ENCODE data around the gene PRADC1. TPM values are rescaled to one million over a fixed set of nuclear protein-coding genes. Genes with fewer than 3 reads are reported as not detected.

PRADC1 gene
- polyA plus RNA-seq, 3 donors, result 9.0 to 49.2 (median 33.3) TPM

DNA sequence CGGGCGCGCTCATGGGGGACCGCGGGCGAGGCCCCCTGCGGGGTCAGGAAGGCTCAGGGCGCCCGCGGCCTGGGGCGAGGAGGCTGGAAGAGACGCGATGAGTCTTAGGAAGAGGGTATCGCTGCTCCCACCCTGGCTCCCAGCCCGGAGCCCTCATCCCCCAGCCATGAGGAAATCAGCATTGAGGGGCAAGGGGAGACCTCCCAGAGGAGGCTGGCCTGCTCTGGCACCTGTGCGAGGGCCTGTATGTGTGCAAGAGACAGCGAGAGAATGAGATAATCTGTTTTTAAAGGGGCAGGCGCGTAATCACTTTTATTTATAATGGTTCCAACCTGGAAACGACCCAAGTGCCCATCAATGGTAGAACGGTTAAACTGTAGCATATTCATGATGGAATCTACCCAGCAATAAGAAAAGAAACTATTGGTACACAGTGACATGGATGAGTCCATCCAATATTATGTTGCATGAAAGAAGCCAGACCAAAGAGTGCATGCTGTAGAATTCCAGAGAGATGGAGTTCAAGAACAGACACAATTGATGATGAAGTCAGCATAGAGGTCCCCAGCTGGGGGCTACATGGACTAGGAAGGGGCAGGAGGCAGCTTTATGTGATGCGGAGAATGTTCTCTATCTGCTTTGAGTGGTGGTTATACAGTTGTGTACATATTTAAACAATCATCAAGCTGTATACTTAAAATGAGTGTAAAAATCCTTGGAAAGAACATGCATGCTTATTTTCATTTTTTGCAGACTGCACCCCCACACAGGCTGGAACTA, 36.8 kb upstream of the PRADC1 start:
- Histone ChIP-seq H3K4me1 (ENCODE audit: control insufficient read depth in 1 of 2, insufficient read depth in 2 of 2, low read length in 2 of 2) (peaks cover 0 to 5% of the 10 kb centered on the region in 2 donors), H3K4me3 (replicated peaks in 1 of 3; ENCODE audit: low read depth in 2 of 3, low read length in 3 of 3) (no peak overlapping the region), H4K20me1 (ENCODE audit: insufficient read depth, low read length) (peaks cover 31% of the 10 kb centered on the region), H3K4me2 (replicated peaks; ENCODE audit: extremely low read depth, low read length, poor library complexity, severe bottlenecking) (no peak overlapping the region), H3K27me3 (ENCODE audit: control insufficient read depth in 2 of 2, insufficient read depth in 2 of 2, low read length in 2 of 2) (peaks cover 6 to 16% of the 10 kb centered on the region in 2 donors), H3K27ac (ENCODE audit: low read depth in 1 of 2, low read length in 2 of 2) (no peak overlapping the region), H3K9ac (ENCODE audit: insufficient read depth, low read length, poor library complexity, severe bottlenecking) (no peak overlapping the region), H2AFZ (ENCODE audit: insufficient read depth, low read depth, low read length, poor library complexity, severe bottlenecking) (no peak overlapping the region), H3K9me3 (replicated peaks in 1 of 2; ENCODE audit: control insufficient read depth in 1 of 2, insufficient read depth in 1 of 2, low read length in 2 of 2) (no peaks in the 10 kb centered on the region), H3K79me2 (ENCODE audit: insufficient read depth, low read length) (no peaks in the 10 kb centered on the region), H3K36me3 (replicated peaks in 1 of 2; ENCODE audit: control insufficient read depth in 1 of 2, insufficient read depth in 2 of 2, low read length in 2 of 2) (peaks cover 7 to 19% of the 10 kb centered on the region in 2 donors)
- TF ChIP-seq, protein P1, sequence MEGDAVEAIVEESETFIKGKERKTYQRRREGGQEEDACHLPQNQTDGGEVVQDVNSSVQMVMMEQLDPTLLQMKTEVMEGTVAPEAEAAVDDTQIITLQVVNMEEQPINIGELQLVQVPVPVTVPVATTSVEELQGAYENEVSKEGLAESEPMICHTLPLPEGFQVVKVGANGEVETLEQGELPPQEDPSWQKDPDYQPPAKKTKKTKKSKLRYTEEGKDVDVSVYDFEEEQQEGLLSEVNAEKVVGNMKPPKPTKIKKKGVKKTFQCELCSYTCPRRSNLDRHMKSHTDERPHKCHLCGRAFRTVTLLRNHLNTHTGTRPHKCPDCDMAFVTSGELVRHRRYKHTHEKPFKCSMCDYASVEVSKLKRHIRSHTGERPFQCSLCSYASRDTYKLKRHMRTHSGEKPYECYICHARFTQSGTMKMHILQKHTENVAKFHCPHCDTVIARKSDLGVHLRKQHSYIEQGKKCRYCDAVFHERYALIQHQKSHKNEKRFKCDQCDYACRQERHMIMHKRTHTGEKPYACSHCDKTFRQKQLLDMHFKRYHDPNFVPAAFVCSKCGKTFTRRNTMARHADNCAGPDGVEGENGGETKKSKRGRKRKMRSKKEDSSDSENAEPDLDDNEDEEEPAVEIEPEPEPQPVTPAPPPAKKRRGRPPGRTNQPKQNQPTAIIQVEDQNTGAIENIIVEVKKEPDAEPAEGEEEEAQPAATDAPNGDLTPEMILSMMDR (IDR thresholded peaks at IDR 0.05), result no peak
- DNase-seq, result no peak
- H3K27me3 Mint-ChIP-seq (ENCODE audit: low read depth in 3 of 3), result peaks cover 16 to 22% (median 21%) of the 10 kb centered on the region in 3 donors
- WGBS (ENCODE audit: insufficient coverage), result 66% methylated on average over 16 of the region's 22 CpGs
- H3K27ac Mint-ChIP-seq, result no peak overlapping the region
- H3K4me1 Mint-ChIP-seq, result peaks cover 5% of the 10 kb centered on the region
- H3K4me3 Mint-ChIP-seq, result peak overlapping the region in 1 of 2 donors; percentile 67
- peaks cover 0 to 7% (median 0%) of the 10 kb centered on the region in 7 donors for H3K9me3 Mint-ChIP-seq
- H3K36me3 Mint-ChIP-seq, result peaks cover 26 to 48% of the 10 kb centered on the region in 2 donors
- intact Hi-C loops (cut with micrococcal nuclease), result no loop called here

DNA sequence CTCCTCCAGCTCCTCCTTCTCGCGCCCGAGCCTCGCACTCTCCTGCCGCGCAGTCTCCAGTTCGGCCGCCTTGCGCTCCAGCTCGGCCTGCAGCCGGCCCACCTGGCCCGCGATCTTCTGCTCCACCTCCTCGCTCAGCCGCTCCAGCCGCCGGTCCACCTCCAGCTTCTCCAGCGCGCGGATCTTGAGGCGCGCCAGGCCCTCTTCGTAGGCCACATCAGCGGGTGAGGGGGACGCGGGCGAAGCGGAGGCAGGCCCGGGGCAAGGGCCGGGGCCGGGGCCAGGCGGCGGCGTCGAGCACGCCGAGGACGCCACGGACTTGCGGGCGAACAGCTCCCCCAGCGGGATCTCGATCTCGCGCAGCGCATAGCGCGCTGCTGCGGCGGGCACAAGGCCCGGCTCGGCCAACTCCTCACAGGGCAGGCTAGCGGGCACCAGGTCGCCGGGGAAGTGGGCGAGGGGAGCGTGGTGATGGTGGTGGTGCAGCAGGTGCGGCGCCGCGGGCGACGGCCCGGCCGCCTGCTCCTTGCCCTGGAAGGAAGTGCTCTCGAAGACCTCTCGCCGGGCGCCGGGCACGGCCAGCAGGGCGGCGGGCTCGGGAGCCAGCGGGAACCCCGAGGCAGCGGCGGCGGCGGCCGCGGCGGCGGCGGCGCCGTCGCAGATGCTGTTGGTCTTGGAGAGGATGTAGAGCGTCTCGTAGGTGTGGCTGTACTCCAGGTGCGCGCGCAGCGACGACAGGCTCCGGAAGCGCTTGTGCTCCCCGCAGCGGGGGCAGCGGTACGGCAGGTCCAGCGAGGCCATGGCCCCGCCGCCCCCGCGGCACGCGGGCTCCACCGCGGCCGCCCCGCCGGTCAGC, 36.0 kb upstream of the PRADC1 start:
- Mint-ChIP-seq H3K36me3 (peaks cover 31 to 49% of the 10 kb centered on the region in 2 donors), H3K27me3 (ENCODE audit: low read depth in 3 of 3) (peaks cover 16 to 22% (median 21%) of the 10 kb centered on the region in 3 donors), H3K4me1 (peaks cover 5% of the 10 kb centered on the region), H3K4me3 (no peak overlapping the region), H3K9me3 (peaks cover 0 to 7% (median 0%) of the 10 kb centered on the region in 7 donors), H3K27ac (no peak overlapping the region)
- no peaks in the 10 kb centered on the region for H3K79me2 ChIP-seq (ENCODE audit: insufficient read depth, low read length)
- H3K4me3 ChIP-seq (replicated peaks in 1 of 3; ENCODE audit: low read depth in 2 of 3, low read length in 3 of 3), result no peak overlapping the region
- WGBS (ENCODE audit: insufficient coverage), result 42% methylated on average over 108 of the region's 113 CpGs
- H3K36me3 ChIP-seq (replicated peaks in 1 of 2; ENCODE audit: control insufficient read depth in 1 of 2, insufficient read depth in 2 of 2, low read length in 2 of 2), result peaks cover 10 to 27% of the 10 kb centered on the region in 2 donors
- intact Hi-C loops (cut with micrococcal nuclease), result no loop called here
- H3K9ac ChIP-seq (ENCODE audit: insufficient read depth, low read length, poor library complexity, severe bottlenecking), result no peak overlapping the region
- TF ChIP-seq, protein P1 (IDR thresholded peaks at IDR 0.05), result no peak
- no peak overlapping the region for H2AFZ ChIP-seq (ENCODE audit: insufficient read depth, low read depth, low read length, poor library complexity, severe bottlenecking)
- H3K9me3 ChIP-seq (replicated peaks in 1 of 2; ENCODE audit: control insufficient read depth in 1 of 2, insufficient read depth in 1 of 2, low read length in 2 of 2), result no peaks in the 10 kb centered on the region
- no peak overlapping the region for H3K27ac ChIP-seq (ENCODE audit: low read depth in 1 of 2, low read length in 2 of 2)
- H4K20me1 ChIP-seq (ENCODE audit: insufficient read depth, low read length), result peaks cover 31% of the 10 kb centered on the region
- peaks cover 0 to 5% of the 10 kb centered on the region in 2 donors for H3K4me1 ChIP-seq (ENCODE audit: control insufficient read depth in 1 of 2, insufficient read depth in 2 of 2, low read length in 2 of 2)
- no peak for DNase-seq
- H3K27me3 ChIP-seq (ENCODE audit: control insufficient read depth in 2 of 2, insufficient read depth in 2 of 2, low read length in 2 of 2), result peaks cover 6 to 16% of the 10 kb centered on the region in 2 donors
- H3K4me2 ChIP-seq (replicated peaks; ENCODE audit: extremely low read depth, low read length, poor library complexity, severe bottlenecking), result no peak overlapping the region

All from CD14-positive monocyte (primary cell).